Measurements from ENCODE around the gene GNAS-AS1. TPM values are rescaled to one million over a fixed set of nuclear protein-coding genes. Genes with fewer than 3 reads are reported as not detected.

GNAS-AS1 gene
- total RNA-seq, 2 donors from 2014 or later, result not detected

- DNase-seq (ENCODE audit: low spot score), result peak; percentile 40
- intact Hi-C loops (cut with DNase I), result no loop called here
These were observed 76.5 kb downstream of the GNAS-AS1 start for GRCh38 chr20:58774214-58774613.

GRCh38 chr20:58772786-58773185, 77.9 kb downstream of the GNAS-AS1 start:
- peak; percentile 50 for DNase-seq (ENCODE audit: low spot score)
- intact Hi-C loops (cut with DNase I), result no loop called here

Small RNA genes within 50 kb of the gene (microRNA-seq; reads per million reads assigned to microRNA genes)
- gene MIR298 (ENCODE audit: borderline microRNAs expressed in 2 of 2), result 0 reads per million in 2 donors

Other genes with a start within 250 kb of the GNAS-AS1 start
- gene STX16, start 199.6 kb downstream of the GNAS-AS1 start, total RNA-seq, result 10 to 100 TPM; 38.7 to 41.5 TPM
- gene NPEPL1, start 158.1 kb downstream of the GNAS-AS1 start, total RNA-seq, result 10 to 100 TPM; 28.5 to 31.4 TPM
- gene GNAS, start 1.8 kb upstream of the GNAS-AS1 start, total RNA-seq, result 100 to 1,000 TPM; 651 to 700 TPM
- gene NELFCD, start 130.4 kb upstream of the GNAS-AS1 start, total RNA-seq, result 10 to 100 TPM; 25.9 to 28.2 TPM
- gene CTSZ, start 156.4 kb upstream of the GNAS-AS1 start, total RNA-seq, result 100 to 1,000 TPM; 107 to 164 TPM
- under 1 TPM; 0.43 to 0.74 TPM for gene TUBB1, start 168.5 kb upstream of the GNAS-AS1 start, total RNA-seq
- 10 to 100 TPM; 58.3 to 74.7 TPM for gene ATP5F1E, start 181.4 kb upstream of the GNAS-AS1 start, total RNA-seq
- 10 to 100 TPM; 24.1 to 34.1 TPM for gene PRELID3B, start 191.9 kb upstream of the GNAS-AS1 start, total RNA-seq

Measured in posterior vena cava (tissue), 2 donors.